GM21717 (cell line): ENCODE results near the gene SH2D6.
"Not testable (repeated sequence)": the region's sequence is repeated elsewhere in the genome, so short reads cannot be mapped to it uniquely, and the experiment has no call there.

ENCODE experiments used
- ATAC-seq: cut with Tn5 transposase; IDR thresholded peaks from one replicate; pipeline ENCODE4 v1.9.1; 2021; ENCODE audit warnings: mild to moderate bottlenecking, moderate library complexity; ENCODE audit not compliant: unreplicated experiment

SH2D6 gene

DNA sequence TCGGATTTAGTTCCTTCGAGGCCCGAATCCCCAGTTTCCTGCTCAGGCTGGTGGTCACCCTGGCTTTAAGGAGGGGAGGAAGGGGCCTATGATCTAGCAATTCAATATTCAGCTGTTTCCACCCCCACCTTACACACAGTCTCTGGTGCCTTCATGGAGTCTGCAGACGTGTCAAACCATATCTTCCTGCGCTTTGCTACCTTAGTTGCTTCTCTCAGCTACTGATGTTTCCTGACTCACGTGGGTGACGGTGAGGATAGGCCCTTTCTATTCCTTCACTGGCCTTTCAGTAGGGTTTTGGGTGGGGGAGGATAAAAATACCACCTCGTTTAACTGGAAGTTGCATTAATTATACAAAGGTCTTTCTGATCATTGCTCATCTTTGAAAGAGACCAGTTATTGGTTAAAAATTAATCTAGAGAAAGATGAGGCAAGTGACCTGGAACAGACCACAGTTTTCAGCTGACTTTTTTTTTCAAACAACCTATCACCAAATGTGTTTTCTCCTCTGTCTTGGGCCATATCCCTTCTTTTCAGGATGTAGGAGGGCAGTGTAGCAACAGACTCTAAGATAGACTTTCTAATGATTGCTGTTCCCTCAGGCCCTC, 49.7 kb downstream of the SH2D6 start:
- no peak for ATAC-seq

- no peak for ATAC-seq
Measured at GRCh38 chr2:85468704-85469349, 50.3 kb downstream of the SH2D6 start.

DNA sequence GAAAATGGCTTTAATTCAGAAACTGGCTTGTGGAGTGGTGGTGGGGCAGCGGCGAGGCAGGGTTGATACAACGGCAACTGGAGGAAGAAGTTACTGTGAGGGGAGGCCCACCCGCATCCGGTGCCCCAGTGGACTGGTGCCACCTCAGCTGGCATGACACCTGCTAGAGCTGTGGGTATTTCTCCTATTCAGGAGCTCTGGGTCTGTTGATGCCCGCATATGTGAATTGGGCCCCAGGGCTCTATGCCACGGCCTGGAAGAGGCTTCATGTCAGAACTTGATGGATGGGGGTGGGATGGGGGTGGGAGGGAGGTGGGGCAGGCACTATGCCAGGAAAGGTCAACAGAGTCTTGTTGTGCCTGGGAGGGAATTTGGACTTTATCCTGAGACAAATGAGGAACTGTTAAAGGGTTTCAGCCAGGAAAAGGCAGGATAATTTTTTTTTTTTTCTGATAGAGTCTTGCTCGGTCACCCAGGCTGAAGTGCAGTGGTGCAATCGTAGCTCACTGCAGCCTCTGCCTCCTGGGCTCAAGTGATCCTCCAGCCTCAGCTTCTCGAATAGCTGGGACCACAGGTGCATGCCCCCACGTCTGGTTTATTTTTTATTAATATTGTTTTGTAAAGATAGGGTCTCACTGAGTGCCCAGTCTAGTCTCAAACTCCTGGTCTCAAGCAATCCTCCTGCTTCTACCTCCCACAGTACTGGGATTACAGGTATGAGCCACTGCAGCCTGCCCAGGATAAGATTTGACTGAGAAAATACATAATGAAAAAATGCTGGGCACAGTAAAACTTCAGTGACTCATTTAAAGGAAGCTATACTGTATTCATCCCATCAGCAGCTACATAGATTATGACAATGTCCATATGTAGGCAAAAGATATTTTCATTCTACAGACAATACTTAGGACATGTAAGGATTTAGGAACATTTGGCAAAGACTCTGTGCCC, 52.6 kb downstream of the SH2D6 start:
- ATAC-seq, result no peak

GRCh38 chr2:85472261-85472660, 53.7 kb downstream of the SH2D6 start:
- no peak for ATAC-seq

DNA sequence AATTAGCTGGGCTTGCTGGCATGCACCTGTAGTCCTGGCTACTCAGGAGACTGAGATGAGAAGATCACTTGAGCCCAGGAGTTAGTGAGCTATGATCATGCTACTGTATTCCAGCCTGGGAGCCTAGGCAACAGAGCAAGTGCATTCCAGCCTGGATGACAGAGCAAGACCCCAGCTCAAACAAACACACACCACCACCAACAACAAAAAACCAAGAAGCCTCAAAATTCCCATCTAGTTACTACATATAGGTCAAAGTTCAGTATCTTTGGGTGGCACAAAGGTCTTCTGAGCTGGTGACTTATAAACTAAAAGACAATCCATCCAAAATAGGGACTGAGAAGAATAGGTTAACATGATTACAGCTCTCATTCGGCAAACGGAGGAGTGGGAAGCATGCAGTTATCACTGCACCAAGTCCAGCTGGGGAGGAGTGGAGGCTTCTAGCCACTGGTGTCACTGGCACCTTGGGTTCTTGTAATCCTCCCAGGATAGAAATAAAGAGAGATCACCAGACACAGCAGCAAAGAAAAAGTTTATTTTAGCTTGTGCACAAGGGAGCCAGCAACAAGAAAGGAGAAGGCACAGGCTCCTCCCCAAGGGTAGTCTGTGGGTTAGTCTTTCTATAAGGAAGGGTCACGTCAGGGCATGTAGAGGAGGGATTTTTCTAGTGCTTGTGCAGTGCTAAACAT, 57.4 kb downstream of the SH2D6 start:
- ATAC-seq, result no peak

- ATAC-seq, result no peak
Measured at GRCh38 chr2:85476624-85477023, 58.1 kb downstream of the SH2D6 start.

GRCh38 chr2:85477884-85478283, 59.4 kb downstream of the SH2D6 start:
- ATAC-seq, result no peak

DNA sequence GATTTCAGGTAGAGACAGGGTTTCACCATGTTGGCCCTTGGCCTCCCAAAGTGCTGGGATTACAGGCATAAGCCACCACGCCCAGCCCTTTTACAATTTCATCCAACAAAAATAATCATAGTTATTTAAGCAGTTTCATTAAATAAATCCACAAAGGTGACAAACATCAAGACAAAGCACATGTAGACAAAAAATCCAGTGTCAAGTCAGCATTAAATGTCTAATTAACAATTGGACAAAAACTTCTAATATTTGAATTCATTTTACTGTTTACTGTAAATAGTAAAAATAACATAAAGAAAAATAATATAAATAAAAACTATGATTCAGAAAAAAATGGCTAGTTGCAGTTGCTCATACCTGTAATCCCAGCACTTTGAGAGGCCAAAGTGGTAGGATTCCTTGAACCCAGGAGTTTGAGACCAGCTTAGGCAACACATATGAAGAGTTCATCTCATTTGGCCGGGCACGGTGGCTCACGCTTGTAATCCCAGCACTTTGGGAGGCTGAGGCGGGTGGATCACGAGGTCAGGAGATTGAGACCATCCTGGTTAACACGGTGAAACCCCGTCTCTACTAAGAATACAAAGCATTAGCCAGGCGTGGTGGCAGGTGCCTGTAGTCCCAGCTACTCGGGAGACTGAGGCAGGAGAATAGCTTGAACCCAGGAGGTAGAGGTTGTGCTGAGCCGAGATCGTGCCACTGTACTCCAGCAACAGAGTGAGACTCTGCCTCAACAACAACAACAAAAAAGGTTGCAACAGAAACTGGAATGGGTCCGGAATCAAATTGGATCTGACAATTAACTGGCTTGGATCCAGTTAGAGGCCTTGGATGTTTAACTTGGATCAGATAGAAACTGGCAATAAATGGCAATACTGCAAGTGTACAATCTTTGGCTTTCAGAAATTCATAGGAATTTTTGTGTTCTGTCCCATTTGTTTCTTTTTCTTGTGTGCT, 63.6 kb downstream of the SH2D6 start:
- ATAC-seq, result no peak

DNA sequence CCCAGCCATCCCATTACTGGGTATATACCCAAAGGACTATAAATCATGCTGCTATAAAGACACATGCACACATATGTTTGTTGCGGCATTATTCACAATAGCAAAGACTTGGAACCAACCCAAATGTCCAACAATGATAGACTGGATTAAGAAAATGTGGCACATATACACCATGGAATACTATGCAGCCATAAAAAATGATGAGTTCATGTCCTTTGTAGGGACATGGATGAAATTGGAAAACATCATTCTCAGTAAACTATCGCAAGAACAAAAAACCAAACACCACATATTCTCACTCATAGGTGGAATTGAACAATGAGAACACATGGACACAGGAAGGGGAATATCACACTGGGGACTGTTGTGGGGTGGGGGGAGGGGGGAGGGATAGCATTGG, 66.1 kb downstream of the SH2D6 start:
- ATAC-seq, result not testable (repeated sequence)

DNA sequence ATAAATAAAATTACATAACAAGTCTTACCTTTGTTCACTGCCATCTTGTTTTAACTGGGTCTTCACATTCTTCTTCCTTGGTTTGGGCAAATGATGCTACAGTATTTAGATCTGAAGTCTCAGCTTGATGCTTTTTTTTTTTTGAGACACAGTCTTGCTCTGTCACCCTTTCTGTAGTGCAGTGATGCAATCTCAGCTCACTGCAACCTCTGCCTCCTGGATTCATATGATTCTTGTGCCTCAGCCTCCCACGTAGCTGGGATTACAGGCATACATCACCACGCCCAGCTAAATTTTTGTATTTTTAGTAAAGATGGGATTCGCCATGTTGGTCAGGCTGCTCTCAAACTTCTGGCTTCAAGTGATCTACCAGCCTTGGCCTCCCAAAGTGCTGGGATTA, 67.3 kb downstream of the SH2D6 start:
- ATAC-seq, result no peak
